SK-N-SH (cell line): ENCODE measurements around the gene NKG7. TPM values are rescaled to one million over a fixed set of nuclear protein-coding genes. Genes with fewer than 3 reads are reported as not detected.

Source experiments
- CTCF ChIA-PET: fragments of 300-600, 350-600 bp; formaldehyde crosslinking; extraction: SDS; loops from one replicate; lab custom pipeline; 2021; lab: Yijun Ruan, JAX
- POLR2A ChIA-PET: fragments of 350-600 bp; sonication (Branson Sonifier 250); formaldehyde crosslinking; extraction: SDS; loops from one replicate; lab custom pipeline; 2020; ENCODE audit warnings: antibody characterized with exemption, inconsistent platforms; lab: Yijun Ruan, JAX
- DNase-seq: peaks from one replicate; pipeline ENCODE4 v3.0.0; 2012
- H2AFZ ChIP-seq: fragments of 200-600 bp; sonication (generic); 2 replicates; pipeline ENCODE4 v1.8.1; 2016; ENCODE audit warnings: antibody characterized with exemption, mild to moderate bottlenecking, low read depth
- H3F3A ChIP-seq: fragments of 200-600 bp; sonication (generic); replicated peaks from 2 replicates; pipeline ENCODE3; 2016; ENCODE audit warnings: antibody characterized with exemption, mild to moderate bottlenecking; ENCODE audit not compliant: insufficient read depth
- H3K27ac ChIP-seq, 2 experiments: fragments of 200-500 bp in 1 of 2; fragments of 200-600 bp in 1 of 2; sonication (Bioruptor generic) in 1 of 2; sonication (generic), shearing (Covaris generic) in 1 of 2; 2 replicates each; pipeline versions ENCODE4 v1.5.1 to v1.6.1; 2014 to 2016; ENCODE audit warnings: low read depth in 2 of 2, inconsistent platforms in 1 of 2, low read length in 1 of 2, mild to moderate bottlenecking in 1 of 2, mixed read lengths in 1 of 2
- H3K27me3 ChIP-seq: fragments of 200-600 bp; sonication (generic), shearing (Covaris generic); 2 replicates; pipeline ENCODE4 v1.6.1; 2016; ENCODE audit warnings: mixed run types; ENCODE audit not compliant: insufficient read depth
- H3K36me3 ChIP-seq, 2 experiments: fragments of 200-500 bp in 1 of 2; fragments of 200-600 bp in 1 of 2; sonication (Bioruptor generic) in 1 of 2; sonication (generic) in 1 of 2; replicated peaks in 1 of 2; 2 replicates each; pipeline versions ENCODE3 to v1.5.1; 2014 to 2016; ENCODE audit warnings: low read length in 1 of 2, mild to moderate bottlenecking in 1 of 2; ENCODE audit not compliant: insufficient read depth in 2 of 2, control insufficient read depth in 1 of 2
- H3K4me1 ChIP-seq, 2 experiments: fragments of 200-500 bp in 1 of 2; fragments of 200-600 bp in 1 of 2; sonication (Bioruptor generic) in 1 of 2; sonication (generic), shearing (Covaris generic) in 1 of 2; 2 replicates each; pipeline versions ENCODE4 v1.5.1 to v1.6.1; 2014 to 2016; ENCODE audit warnings: low read depth in 1 of 2, low read length in 1 of 2, mixed run types in 1 of 2; ENCODE audit not compliant: insufficient read depth in 2 of 2, control insufficient read depth in 1 of 2
- H3K4me2 ChIP-seq: fragments of 200-600 bp; sonication (generic), shearing (Covaris generic); 2 replicates; pipeline ENCODE4 v1.6.1; 2017; ENCODE audit warnings: mixed run types
- H3K4me3 ChIP-seq, 2 experiments: fragments of 200-500 bp in 1 of 2; fragments of 200-600 bp in 1 of 2; sonication (Bioruptor generic) in 1 of 2; sonication (generic), shearing (Covaris generic) in 1 of 2; 2 replicates each; pipeline versions ENCODE4 v1.5.1 to v1.8.1; 2014 to 2016; ENCODE audit warnings: low read depth in 2 of 2, inconsistent platforms in 1 of 2, low read length in 1 of 2, mild to moderate bottlenecking in 1 of 2, mixed read lengths in 1 of 2, moderate library complexity in 1 of 2
- H3K79me2 ChIP-seq: fragments of 200-600 bp; sonication (generic); 2 replicates; pipeline ENCODE4 v1.8.1; 2017; ENCODE audit warnings: mild to moderate bottlenecking; ENCODE audit not compliant: insufficient read depth
- H3K9ac ChIP-seq: fragments of 200-600 bp; sonication (generic); 2 replicates; pipeline ENCODE4 v1.6.1; 2017; ENCODE audit warnings: mixed run types
- H3K9me2 ChIP-seq: fragments of 200-600 bp; sonication (generic); 2 replicates; pipeline ENCODE4 v1.6.1; 2017; ENCODE audit warnings: mixed run types
- H3K9me3 ChIP-seq: fragments of 200-600 bp; sonication (generic); 2 replicates; pipeline ENCODE4 v1.6.1; 2017; ENCODE audit warnings: mixed run types, mild to moderate bottlenecking, moderate library complexity
- H4K20me1 ChIP-seq: fragments of 200-600 bp; sonication (generic); 2 replicates; pipeline ENCODE4 v1.6.1; 2017; ENCODE audit warnings: mild to moderate bottlenecking, mixed run types; ENCODE audit not compliant: insufficient read depth
- CTCF ChIP-seq: fragments of 200-600 bp; sonication (generic); IDR thresholded peaks from 2 replicates; pipeline ENCODE4 v1.6.1; 2017; ENCODE audit warnings: antibody characterized with exemption, mild to moderate bottlenecking, moderate library complexity
- EP300 ChIP-seq, 2 experiments: IDR thresholded peaks; 2 replicates each; pipeline versions ENCODE4 v1.4.0 to v1.6.1; 2012; ENCODE audit warnings: borderline replicate concordance in 1 of 2, low read depth in 1 of 2, low read length in 1 of 2
- FOXJ3 ChIP-seq: sonication (generic); formaldehyde crosslinking; IDR thresholded peaks from 2 replicates; pipeline ENCODE4 v1.5.1; 2020; ENCODE audit warnings: mild to moderate bottlenecking, missing genetic modification reagents
- IRF3 ChIP-seq: fragments of 150-350 bp; IDR thresholded peaks from 2 replicates; pipeline ENCODE4 v1.6.1; 2016; ENCODE audit warnings: mild to moderate bottlenecking, low read depth, low read length
- MXI1 ChIP-seq: IDR thresholded peaks from 2 replicates; pipeline ENCODE4 v1.6.1; 2012; ENCODE audit warnings: mild to moderate bottlenecking, low read depth, low read length, improper control_type of control experiment
- RAD21 ChIP-seq: IDR thresholded peaks from 2 replicates; pipeline ENCODE4 v1.6.1; 2012; ENCODE audit warnings: mild to moderate bottlenecking, low read length
- TEAD4 ChIP-seq: IDR thresholded peaks from 2 replicates; pipeline ENCODE4 v1.4.0; 2012; ENCODE audit warnings: mild to moderate bottlenecking, borderline replicate concordance; ENCODE audit not compliant: insufficient read depth
- USF1 ChIP-seq: IDR thresholded peaks from 2 replicates; pipeline ENCODE4 v1.4.0; 2012; ENCODE audit warnings: low read depth, borderline replicate concordance
- USF2 ChIP-seq: fragments of 150-350 bp; IDR thresholded peaks from 2 replicates; pipeline ENCODE4 v1.6.1; 2017; ENCODE audit warnings: antibody characterized with exemption, low read length, low read depth, borderline replicate concordance
- WGBS: methylation state at CpG from one replicate; pipeline ENCODE4 v1.1.6; 2017; ENCODE audit warnings: low lambda C conversion rate; 5-methylcytosine and 5-hydroxymethylcytosine counted together
- polyA plus RNA-seq, 3 experiments: library from polyadenylated mRNA; depleted of rRNA; stranded (reverse); fragments of >200 nt; gene quantifications; 2 replicates each; pipeline ENCODE4 v1.2.3, GENCODE V29; 2012

Gene NKG7
- polyA plus RNA-seq, 1 of the 3 experiments (the other 2 are of a cell fraction) = not detected

GRCh38 chr19:51380379-51380778 lies 7.9 kb upstream of the NKG7 start:
- ChIA-PET POLR2A (no interaction called here), CTCF (interaction anchor here (1.8 kb wide), 1 partner anchor 12 kb away, joined by 5 read pairs; the partner anchor contains the start of gene CLDND2)
- Histone ChIP-seq H3K4me1 (no peaks in the 10 kb centered on the region), H3K27me3 (no peaks in the 10 kb centered on the region), H3K79me2 (no peaks in the 10 kb centered on the region), H3K27ac (no peak overlapping the region), H3K4me2 (no peak overlapping the region), H3F3A (no peaks in the 10 kb centered on the region)
- WGBS = 55% methylated on average over 9 of the region's 9 CpGs
- TF ChIP-seq USF1 = no peak
- TF ChIP-seq CTCF = no peak
- no peak for TF ChIP-seq RAD21
- no peak for TF ChIP-seq USF2
- no peak for TF ChIP-seq MXI1
- TF ChIP-seq EP300 (IDR thresholded peaks at IDR 0.05; ENCODE audit: borderline replicate concordance in 1 of 2, low read depth in 1 of 2, low read length in 1 of 2) = no peak
- TF ChIP-seq TEAD4 = no peak
- TF ChIP-seq IRF3 = no peak
- TF ChIP-seq, all 33 proteins: peak for 0
- Histone ChIP-seq H3K9me3 (no peaks in the 10 kb centered on the region), H3K9me2 (no peaks in the 10 kb centered on the region), H4K20me1 (no peaks in the 10 kb centered on the region), H3K4me3 (no peak overlapping the region), H3K36me3 (no peaks in the 10 kb centered on the region), H2AFZ (no peak overlapping the region), H3K9ac (no peak overlapping the region)
- DNase-seq = no peak

- POLR2A ChIA-PET = no interaction called here
- Histone ChIP-seq H3K4me2 (no peak overlapping the region), H3K9me2 (no peaks in the 10 kb centered on the region), H3K27ac (no peak overlapping the region), H3K9ac (no peak overlapping the region), H3K27me3 (peaks cover 13% of the 10 kb centered on the region; the same call in 1 of the 2 replicates), H3K4me3 (no peak overlapping the region), H4K20me1 (no peaks in the 10 kb centered on the region)
- no peak for DNase-seq
- TF ChIP-seq FOXJ3 (CRISPR knock-in tag) (no peak), RAD21 (no peak)
- TF ChIP-seq, all 33 proteins: peak for 0
- no peaks in the 10 kb centered on the region for H3F3A ChIP-seq
- no peaks in the 10 kb centered on the region for H3K9me3 ChIP-seq
- no peaks in the 10 kb centered on the region for H3K36me3 ChIP-seq
- no peak overlapping the region for H2AFZ ChIP-seq
- H3K4me1 ChIP-seq = no peaks in the 10 kb centered on the region
- WGBS = 73% methylated on average over 2 of the region's 2 CpGs
- no peaks in the 10 kb centered on the region for H3K79me2 ChIP-seq
- CTCF ChIA-PET = no interaction called here
These were observed 5.0 kb upstream of the NKG7 start for GRCh38 chr19:51377422-51377821.
